ENCODE measurements around the gene DCAF6.

- TF ChIP-seq GATA2 (IDR thresholded peaks at IDR 0.05; ENCODE audit: low read depth, low read length) (no peak), GATA3 (IDR thresholded peaks at IDR 0.05; ENCODE audit: low read depth, low read length) (no peak)
Measured at GRCh38 chr1:168008595-168008994, 72.1 kb downstream of the DCAF6 start.
